K562 (cell line): Measurements from ENCODE around the gene UBE2QL1. TPM values are rescaled to one million over a fixed set of nuclear protein-coding genes. Genes with fewer than 3 reads are reported as not detected.

Experiments used
- ELF4 ChIP-seq: fragments of 450-650 bp; formaldehyde crosslinking; IDR thresholded peaks from 2 replicates; pipeline ENCODE4 v1.4.0; 2022; ENCODE audit warnings: missing genetic modification characterization
- POLR2AphosphoS2 ChIP-seq: IDR thresholded peaks from 2 replicates; pipeline ENCODE4 v1.6.1; 2012; ENCODE audit warnings: low read length, improper control_type of control experiment
- SOX6 ChIP-seq: fragments of 450-650 bp; IDR thresholded peaks from 2 replicates; pipeline ENCODE4 v1.6.1; 2014; ENCODE audit warnings: mild to moderate bottlenecking
- TCF7L2 ChIP-seq: fragments of 150-350 bp; IDR thresholded peaks from 2 replicates; pipeline ENCODE4 v1.6.1; 2016; ENCODE audit warnings: low read depth, mild to moderate bottlenecking, low read length, moderate library complexity
- polyA plus RNA-seq, 8 experiments: library from polyadenylated mRNA; depleted of rRNA in 4 of 8; stranded (reverse) in 5 of 8; unstranded in 3 of 8; fragments of >200 nt; fragmentation: Nextera tagmentation in 2 of 8; fragmentation: Illumina TruSeq in 1 of 8; extraction: Ambion mirVana in 2 of 8; extraction: Trizol in 1 of 8; gene quantifications; 2 replicates each; pipeline versions ENCODE4 v1.2.1 to v1.2.3, GENCODE V29; 2011 to 2014; ENCODE audit warnings: inconsistent platforms in 1 of 8, missing spikeins in 1 of 8
- total RNA-seq, 7 experiments: library from RNA; depleted of rRNA in 6 of 7; stranded (reverse); fragments of >200 nt in 6 of 7; fragmentation: Illumina TruSeq in 2 of 7; extraction: Trizol in 2 of 7; gene quantifications; 2 replicates each; pipeline versions ENCODE4 v1.2.1 to v1.2.3, GENCODE V29; 2011 to 2021; ENCODE audit warnings: low replicate concordance in 1 of 7
- TF ChIP-seq, protein P1 (sequence below): IDR thresholded peaks from 3 replicates; pipeline ENCODE4 v1.6.1; 2011; ENCODE audit warnings: borderline replicate concordance, mild to moderate bottlenecking, moderate library complexity; ENCODE audit not compliant: insufficient read length; ENCODE audit errors: extremely low read depth
- TF ChIP-seq, protein P2 (sequence below): fragments of 250-450 bp; sonication (Bioruptor Pico); IDR thresholded peaks from 2 replicates; pipeline ENCODE4 v1.5.0; 2020; ENCODE audit warnings: mild to moderate bottlenecking

UBE2QL1 gene
- total and polyA plus RNA-seq, 9 of the 15 experiments (the other 6 are each of a cell fraction or from before 2014, with no cell fraction given) = not detected

DNA sequence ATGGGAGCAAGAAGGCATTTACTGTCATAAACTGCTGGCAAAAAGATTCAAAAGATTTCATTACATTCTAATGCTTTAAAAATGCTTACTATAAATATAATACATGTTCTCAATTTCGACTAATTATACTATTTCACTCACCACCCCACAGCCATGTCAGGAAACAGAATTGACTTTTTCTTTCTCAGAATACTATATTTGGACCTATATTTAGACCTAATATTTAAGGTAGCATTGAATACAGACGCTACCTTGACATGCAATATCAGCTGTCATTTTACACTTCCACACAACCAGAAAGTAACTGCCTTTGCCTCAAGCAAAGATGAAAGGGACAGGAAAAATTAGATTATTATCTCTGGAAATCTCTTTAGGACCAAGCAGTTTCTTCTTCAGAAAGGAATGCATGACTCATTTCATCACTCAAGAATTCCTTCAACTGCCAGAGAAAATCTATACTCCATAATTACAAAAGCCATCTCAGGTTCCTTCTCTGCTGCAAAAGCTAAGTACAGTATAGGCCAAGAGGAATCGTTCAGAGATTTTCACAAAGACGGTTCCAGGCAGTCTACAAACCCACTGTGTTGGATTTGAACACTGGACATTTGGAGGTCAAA lies 11.8 kb upstream of the UBE2QL1 start (continued):
- TF ChIP-seq, protein P1, sequence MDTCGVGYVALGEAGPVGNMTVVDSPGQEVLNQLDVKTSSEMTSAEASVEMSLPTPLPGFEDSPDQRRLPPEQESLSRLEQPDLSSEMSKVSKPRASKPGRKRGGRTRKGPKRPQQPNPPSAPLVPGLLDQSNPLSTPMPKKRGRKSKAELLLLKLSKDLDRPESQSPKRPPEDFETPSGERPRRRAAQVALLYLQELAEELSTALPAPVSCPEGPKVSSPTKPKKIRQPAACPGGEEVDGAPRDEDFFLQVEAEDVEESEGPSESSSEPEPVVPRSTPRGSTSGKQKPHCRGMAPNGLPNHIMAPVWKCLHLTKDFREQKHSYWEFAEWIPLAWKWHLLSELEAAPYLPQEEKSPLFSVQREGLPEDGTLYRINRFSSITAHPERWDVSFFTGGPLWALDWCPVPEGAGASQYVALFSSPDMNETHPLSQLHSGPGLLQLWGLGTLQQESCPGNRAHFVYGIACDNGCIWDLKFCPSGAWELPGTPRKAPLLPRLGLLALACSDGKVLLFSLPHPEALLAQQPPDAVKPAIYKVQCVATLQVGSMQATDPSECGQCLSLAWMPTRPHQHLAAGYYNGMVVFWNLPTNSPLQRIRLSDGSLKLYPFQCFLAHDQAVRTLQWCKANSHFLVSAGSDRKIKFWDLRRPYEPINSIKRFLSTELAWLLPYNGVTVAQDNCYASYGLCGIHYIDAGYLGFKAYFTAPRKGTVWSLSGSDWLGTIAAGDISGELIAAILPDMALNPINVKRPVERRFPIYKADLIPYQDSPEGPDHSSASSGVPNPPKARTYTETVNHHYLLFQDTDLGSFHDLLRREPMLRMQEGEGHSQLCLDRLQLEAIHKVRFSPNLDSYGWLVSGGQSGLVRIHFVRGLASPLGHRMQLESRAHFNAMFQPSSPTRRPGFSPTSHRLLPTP = no peak
- TF ChIP-seq, protein P2, sequence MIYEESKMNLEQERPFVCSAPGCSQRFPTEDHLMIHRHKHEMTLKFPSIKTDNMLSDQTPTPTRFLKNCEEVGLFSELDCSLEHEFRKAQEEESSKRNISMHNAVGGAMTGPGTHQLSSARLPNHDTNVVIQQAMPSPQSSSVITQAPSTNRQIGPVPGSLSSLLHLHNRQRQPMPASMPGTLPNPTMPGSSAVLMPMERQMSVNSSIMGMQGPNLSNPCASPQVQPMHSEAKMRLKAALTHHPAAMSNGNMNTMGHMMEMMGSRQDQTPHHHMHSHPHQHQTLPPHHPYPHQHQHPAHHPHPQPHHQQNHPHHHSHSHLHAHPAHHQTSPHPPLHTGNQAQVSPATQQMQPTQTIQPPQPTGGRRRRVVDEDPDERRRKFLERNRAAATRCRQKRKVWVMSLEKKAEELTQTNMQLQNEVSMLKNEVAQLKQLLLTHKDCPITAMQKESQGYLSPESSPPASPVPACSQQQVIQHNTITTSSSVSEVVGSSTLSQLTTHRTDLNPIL = no peak
- no peak for TF ChIP-seq POLR2AphosphoS2
- TF ChIP-seq TCF7L2 = no peak
- TF ChIP-seq SOX6 = no peak
- TF ChIP-seq ELF4 (CRISPR knock-in tag) = no peak
- TF ChIP-seq, all 486 proteins: peak for 0
